Hepatocyte (in vitro differentiated cells): Measurements from ENCODE around the gene KCNMA1.

Experiments used
- CTCF ChIP-seq: fragments of 200-600 bp; sonication (generic); IDR thresholded peaks from 2 replicates; pipeline ENCODE4 v1.5.1; 2016; ENCODE audit warnings: antibody characterized with exemption, mild to moderate bottlenecking; ENCODE audit not compliant: poor library complexity
- EZH2 ChIP-seq: fragments of 200-600 bp; sonication (generic); IDR thresholded peaks from 2 replicates; pipeline ENCODE4 v1.6.1; 2016; ENCODE audit warnings: antibody characterized with exemption, mild to moderate bottlenecking, borderline replicate concordance
- EZH2phosphoT487 ChIP-seq: fragments of 200-600 bp; sonication (generic); IDR thresholded peaks from one replicate; pipeline ENCODE4 v1.6.1; 2018; ENCODE audit warnings: antibody characterized with exemption, mild to moderate bottlenecking, low read depth, moderate library complexity; ENCODE audit not compliant: unreplicated experiment, severe bottlenecking

GRCh38 chr10:77116904-77117303 lies 520.7 kb downstream of the KCNMA1 start:
- TF ChIP-seq CTCF (no peak), EZH2phosphoT487 (no peak), EZH2 (no peak)
